22Rv1 (cell line): ENCODE measurements around the gene HBZ.

Source experiments
- H3K27ac ChIP-seq: fragments of 450-650 bp; 2 replicates; pipeline ENCODE4 v1.5.1; 2017
- CTCF ChIP-seq: fragments of 450-650 bp; IDR thresholded peaks from 2 replicates; pipeline ENCODE4 v1.5.1; 2017; ENCODE audit warnings: mild to moderate bottlenecking
- ZFX ChIP-seq: fragments of 450-650 bp; IDR thresholded peaks from 2 replicates; pipeline ENCODE4 v1.6.1; 2017; ENCODE audit warnings: antibody characterized with exemption, borderline replicate concordance

Gene HBZ

GRCh38 chr16:185691-186090 lies 33.2 kb downstream of the HBZ start:
- no peak for TF ChIP-seq ZFX
- no peak for TF ChIP-seq CTCF
- no peak overlapping the region for H3K27ac ChIP-seq

GRCh38 chr16:187330-187729 lies 34.9 kb downstream of the HBZ start:
- TF ChIP-seq ZFX (no peak), CTCF (no peak)
- no peak overlapping the region for H3K27ac ChIP-seq

- no peak overlapping the region for H3K27ac ChIP-seq
- peak; percentile 49 for TF ChIP-seq CTCF
- no peak for TF ChIP-seq ZFX
Observed at GRCh38 chr16:188674-189073, 36.2 kb downstream of the HBZ start.

GRCh38 chr16:189604-190186 lies 37.3 kb downstream of the HBZ start:
- TF ChIP-seq CTCF = no peak
- TF ChIP-seq ZFX = no peak

GRCh38 chr16:191831-192230 lies 39.4 kb downstream of the HBZ start:
- no peak overlapping the region for H3K27ac ChIP-seq
- TF ChIP-seq CTCF = no peak
- no peak for TF ChIP-seq ZFX

More at GRCh38 chr16:189604-190186, 37.3 kb downstream of the HBZ start:
- no peak overlapping the region for H3K27ac ChIP-seq

- H3K27ac ChIP-seq = no peak overlapping the region
- no peak for TF ChIP-seq ZFX
- no peak for TF ChIP-seq CTCF
Observed at GRCh38 chr16:192686-193085, 40.2 kb downstream of the HBZ start.

GRCh38 chr16:193441-193840 lies 41.0 kb downstream of the HBZ start:
- no peak overlapping the region for H3K27ac ChIP-seq
- TF ChIP-seq ZFX = no peak
- no peak for TF ChIP-seq CTCF
